Loucy (cell line): ENCODE results near the gene AMN.

Experiments
- CTCF ChIP-seq: fragments of 200-600 bp; sonication (generic); conservative IDR thresholded peaks from 2 replicates; pipeline ENCODE4 v1.5.1; 2014; ENCODE audit warnings: mild to moderate bottlenecking, antibody characterized with exemption, low read length
- EZH2phosphoT487 ChIP-seq: fragments of 200-600 bp; IDR thresholded peaks from 2 replicates; pipeline ENCODE4 v1.6.1; 2018; ENCODE audit warnings: antibody characterized with exemption, mild to moderate bottlenecking, moderate library complexity, borderline replicate concordance

- TF ChIP-seq CTCF (no peak), EZH2phosphoT487 (no peak)
Measured at GRCh38 chr14:102926104-102926503, 3.6 kb downstream of the AMN start.
